Endothelial cell of umbilical vein (primary cell): ENCODE data around the gene TLR5. TPM values are rescaled to one million over a fixed set of nuclear protein-coding genes. Genes with fewer than 3 reads are reported as not detected.

ENCODE experiments used
- BruUV-seq: library from RNA; stranded (reverse); fragments of 400-500 nt; replicated peaks from 2 replicates; lab custom pipeline; 2021; lab: Mats Ljungman, UMichigan
- CTCF ChIA-PET: fragments of 300-600, 350-600 bp; sonication (Branson Sonifier 250); formaldehyde crosslinking; loops from one replicate; lab custom pipeline; 2021; ENCODE audit warnings: antibody characterized with exemption, inconsistent platforms; lab: Charles Lee
- POLR2A ChIA-PET: fragments of 300-600, 350-600 bp; sonication (Branson Sonifier 250); formaldehyde crosslinking; loops from one replicate; lab custom pipeline; 2021; ENCODE audit warnings: antibody characterized with exemption, inconsistent platforms; lab: Charles Lee
- DNase-seq: peaks from one replicate; pipeline ENCODE4 v3.0.0-alpha.2; 2011; ENCODE audit warnings: low read depth, low spot score
- FAIRE-seq: peaks from 2 replicates; lab custom pipeline; 2011; peaks lifted over from hg19 to GRCh38; lab: Jason Lieb, UNC
- H2AFZ ChIP-seq: 2 replicates; pipeline ENCODE4 v1.6.0; 2012; ENCODE audit warnings: low read depth, low read length, control low read depth, inconsistent platforms
- H3K27ac ChIP-seq: 2 replicates; pipeline ENCODE4 v1.5.1; 2011; ENCODE audit warnings: low read depth, mild to moderate bottlenecking, control low read depth, low read length, moderate library complexity; ENCODE audit not compliant: insufficient read depth
- H3K27me3 ChIP-seq, 2 experiments: 2 replicates each; pipeline versions ENCODE4 v1.6.0 to v1.6.1; 2011; ENCODE audit warnings: low read length in 2 of 2, mixed read lengths in 1 of 2; ENCODE audit not compliant: control insufficient read depth in 2 of 2, insufficient read depth in 2 of 2
- H3K36me3 ChIP-seq, 2 experiments: 2 replicates in 1 of 2; 3 replicates in 1 of 2; pipeline ENCODE4 v1.5.1; 2011; ENCODE audit warnings: low read length in 2 of 2, mild to moderate bottlenecking in 1 of 2, moderate library complexity in 1 of 2; ENCODE audit not compliant: control insufficient read depth in 2 of 2, insufficient read depth in 2 of 2; ENCODE audit errors: extremely low read depth in 1 of 2
- H3K4me1 ChIP-seq: 3 replicates; pipeline ENCODE4 v1.5.1; 2011; ENCODE audit warnings: mild to moderate bottlenecking, low read length; ENCODE audit not compliant: control insufficient read depth, insufficient read depth; ENCODE audit errors: extremely low read depth
- H3K4me2 ChIP-seq: 2 replicates; pipeline ENCODE4 v1.6.1; 2011; ENCODE audit warnings: low read length, control low read depth, mixed read lengths; ENCODE audit not compliant: insufficient read depth
- H3K4me3 ChIP-seq, 3 experiments: fragments of 200-600 bp in 1 of 3; sonication (generic), shearing (Covaris generic) in 1 of 3; replicated peaks in 1 of 3; 2 replicates each; pipeline ENCODE4 v1.5.1; 2011 to 2016; ENCODE audit warnings: control low read depth in 3 of 3, low read length in 3 of 3, mild to moderate bottlenecking in 2 of 3, inconsistent platforms in 1 of 3, low read depth in 1 of 3, moderate library complexity in 1 of 3; ENCODE audit not compliant: insufficient read depth in 1 of 3
- H3K79me2 ChIP-seq: 2 replicates; pipeline ENCODE4 v1.6.0; 2012; ENCODE audit warnings: low read length, inconsistent platforms; ENCODE audit not compliant: control insufficient read depth, insufficient read depth
- H3K9ac ChIP-seq: replicated peaks from 2 replicates; pipeline ENCODE3; 2011; ENCODE audit warnings: low read length, control low read depth; ENCODE audit not compliant: insufficient read depth; ENCODE audit errors: extremely low read depth
- H3K9me1 ChIP-seq: replicated peaks from 3 replicates; pipeline ENCODE4 v1.6.0; 2011; ENCODE audit warnings: mild to moderate bottlenecking, low read length; ENCODE audit not compliant: control insufficient read depth, insufficient read depth; ENCODE audit errors: extremely low read depth
- H3K9me3 ChIP-seq: replicated peaks from 2 replicates; pipeline ENCODE4 v1.5.1; 2012; ENCODE audit warnings: low read length, inconsistent platforms; ENCODE audit not compliant: control insufficient read depth, insufficient read depth
- H4K20me1 ChIP-seq: replicated peaks from 2 replicates; pipeline ENCODE3; 2011; ENCODE audit warnings: mild to moderate bottlenecking, low read length; ENCODE audit not compliant: control insufficient read depth, insufficient read depth; ENCODE audit errors: extremely low read depth
- GATA2 ChIP-seq: IDR thresholded peaks from 2 replicates; pipeline ENCODE4 v1.7.0; 2011; ENCODE audit warnings: low read depth, mild to moderate bottlenecking, moderate library complexity, mixed read lengths, low read length; ENCODE audit not compliant: insufficient read length, insufficient read depth
- MYC ChIP-seq: IDR thresholded peaks from one replicate; pipeline ENCODE4 v1.6.1; 2011; ENCODE audit warnings: mild to moderate bottlenecking, low read depth, low read length
- POLR2AphosphoS5 ChIP-seq: IDR thresholded peaks from 2 replicates; pipeline ENCODE4 v1.6.1; 2012; ENCODE audit warnings: low read depth, mild to moderate bottlenecking, control low read depth, low read length, moderate library complexity; ENCODE audit not compliant: insufficient read depth
- dilution Hi-C: fragments of 300-500 bp; cut with MboI; formaldehyde crosslinking; loops from one replicate; pipeline ENCODE4 v1.15.0; 2019; ENCODE audit warnings: low sequenced_read_pairs; ENCODE audit not compliant: extremely low pct_ligation_motif_present
- intact Hi-C: fragments of 100-400 bp; cut with micrococcal nuclease; formaldehyde crosslinking; loops from one replicate; pipeline ENCODE4 v1.10.0; 2022
- polyA plus RNA-seq, 4 experiments: library from polyadenylated mRNA; depleted of rRNA in 3 of 4; stranded (reverse) in 3 of 4; unstranded in 1 of 4; fragments of >200 nt; gene quantifications; 2 replicates each; pipeline versions ENCODE4 v1.2.1 to v1.2.3, GENCODE V29; 2011 to 2012; ENCODE audit warnings: missing spikeins in 1 of 4
- total RNA-seq: library from RNA; stranded (reverse); gene quantifications from 2 replicates; pipeline ENCODE4 v1.2.3, GENCODE V29; 2021
- TF ChIP-seq, protein P1 (sequence below), 2 donors: IDR thresholded peaks; 1 replicate in 1 of 2; 2 replicates in 1 of 2; pipeline ENCODE4 v1.5.1; 2011; ENCODE audit warnings: low read length in 2 of 2, mild to moderate bottlenecking in 2 of 2, moderate library complexity in 2 of 2, control low read depth in 1 of 2, inconsistent platforms in 1 of 2, low read depth in 1 of 2; ENCODE audit not compliant: insufficient read depth in 1 of 2; ENCODE audit errors: extremely low read depth in 1 of 2

The TLR5 gene
- total and polyA plus RNA-seq, 2 donors (not counting 3 experiments of a cell fraction or from before 2014, with no cell fraction given): 0.15 to 0.25 TPM

DNA sequence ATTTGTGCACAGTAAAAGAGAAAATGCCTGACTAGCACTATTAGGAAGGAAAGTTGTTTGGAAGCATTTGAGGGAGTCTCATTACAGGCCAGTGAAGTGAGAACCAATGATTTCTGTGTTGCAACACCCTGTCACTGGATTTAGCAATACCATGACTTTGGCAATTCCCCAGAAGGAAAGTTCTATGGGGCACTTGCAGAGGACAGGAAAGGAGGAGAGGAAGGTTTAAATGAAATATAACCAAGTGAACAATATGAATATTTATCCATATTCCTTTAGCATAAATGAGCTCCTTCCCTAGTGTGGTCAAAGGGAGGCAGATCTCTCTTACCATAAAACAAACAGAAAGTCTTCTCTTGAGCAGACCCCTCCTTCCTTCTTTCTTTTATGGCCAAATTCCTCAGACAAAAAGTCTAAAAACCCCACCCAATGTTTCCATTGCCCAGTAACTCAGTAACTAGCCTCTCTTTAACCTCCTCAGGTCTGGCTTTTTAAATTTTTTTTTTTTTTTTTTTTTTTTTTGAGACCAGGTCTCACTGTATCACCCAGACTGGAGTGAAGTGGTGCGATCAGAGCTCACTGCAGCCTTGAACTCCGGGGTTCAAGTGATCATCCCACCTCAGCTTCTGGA lies 5.5 kb downstream of the TLR5 start:
- Histone ChIP-seq H2AFZ (no peak overlapping the region), H3K4me2 (no peak overlapping the region), H3K27me3 (peaks cover 26 to 28% of the 10 kb centered on the region in 2 experiments), H3K27ac (no peak overlapping the region), H3K9me3 (no peaks in the 10 kb centered on the region), H3K79me2 (no peaks in the 10 kb centered on the region), H3K9me1 (no peaks in the 10 kb centered on the region), H3K4me1 (peaks cover 8% of the 10 kb centered on the region), H4K20me1 (no peaks in the 10 kb centered on the region), H3K9ac (no peak overlapping the region), H3K4me3 (no peak overlapping the region), H3K36me3 (no peaks in the 10 kb centered on the region)
- TF ChIP-seq POLR2AphosphoS5 (no peak), MYC (no peak), GATA2 (no peak)
- TF ChIP-seq, protein P1, sequence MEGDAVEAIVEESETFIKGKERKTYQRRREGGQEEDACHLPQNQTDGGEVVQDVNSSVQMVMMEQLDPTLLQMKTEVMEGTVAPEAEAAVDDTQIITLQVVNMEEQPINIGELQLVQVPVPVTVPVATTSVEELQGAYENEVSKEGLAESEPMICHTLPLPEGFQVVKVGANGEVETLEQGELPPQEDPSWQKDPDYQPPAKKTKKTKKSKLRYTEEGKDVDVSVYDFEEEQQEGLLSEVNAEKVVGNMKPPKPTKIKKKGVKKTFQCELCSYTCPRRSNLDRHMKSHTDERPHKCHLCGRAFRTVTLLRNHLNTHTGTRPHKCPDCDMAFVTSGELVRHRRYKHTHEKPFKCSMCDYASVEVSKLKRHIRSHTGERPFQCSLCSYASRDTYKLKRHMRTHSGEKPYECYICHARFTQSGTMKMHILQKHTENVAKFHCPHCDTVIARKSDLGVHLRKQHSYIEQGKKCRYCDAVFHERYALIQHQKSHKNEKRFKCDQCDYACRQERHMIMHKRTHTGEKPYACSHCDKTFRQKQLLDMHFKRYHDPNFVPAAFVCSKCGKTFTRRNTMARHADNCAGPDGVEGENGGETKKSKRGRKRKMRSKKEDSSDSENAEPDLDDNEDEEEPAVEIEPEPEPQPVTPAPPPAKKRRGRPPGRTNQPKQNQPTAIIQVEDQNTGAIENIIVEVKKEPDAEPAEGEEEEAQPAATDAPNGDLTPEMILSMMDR (IDR thresholded peaks at IDR 0.05; ENCODE audit: extremely low read depth in 1 of 2, insufficient read depth in 1 of 2, low read depth in 1 of 2, low read length in 2 of 2): no peak
- intact Hi-C loops: loop anchor here (10.0 kb wide), 1 partner anchor 227 kb away; the partner anchor contains the start of gene SUSD4
- POLR2A ChIA-PET: interaction anchor here (0.6 kb wide), 1 partner anchor 226 kb away, joined by 4 read pairs; the partner anchor contains the start of gene SUSD4
- CTCF ChIA-PET: interaction anchor here (1.0 kb wide), 2 partner anchors 8 to 14 kb away, joined by 3 to 4 read pairs; no protein-coding TSS in a partner anchor
- no peak for FAIRE-seq
- no TSS peak for BruUV-seq
- no peak for DNase-seq
- dilution Hi-C loops: no loop called here
